Smooth muscle cell (in vitro differentiated cells): ENCODE results near the gene ADRB1. TPM values are rescaled to one million over a fixed set of nuclear protein-coding genes. Genes with fewer than 3 reads are reported as not detected.

ENCODE experiments used
- DNase-seq: peaks from one replicate; lab custom pipeline; 2025; ENCODE audit not compliant: unreplicated experiment; lab: John Stamatoyannopoulos, UW
- H2AFZ ChIP-seq: fragments of 200-600 bp; sonication (generic); 2 replicates; pipeline ENCODE4 v1.6.0; 2016; ENCODE audit warnings: antibody characterized with exemption, low read depth, mild to moderate bottlenecking
- H3F3A ChIP-seq: fragments of 200-600 bp; sonication (generic); 2 replicates; pipeline ENCODE4 v1.6.0; 2017; ENCODE audit warnings: antibody characterized with exemption, low read depth
- H3K27ac ChIP-seq: fragments of 200-600 bp; sonication (generic); 2 replicates; pipeline ENCODE4 v1.5.1; 2016; ENCODE audit warnings: low read depth, mild to moderate bottlenecking
- H3K27me3 ChIP-seq: fragments of 200-600 bp; sonication (generic); 2 replicates; pipeline ENCODE4 v1.6.1; 2016; ENCODE audit warnings: low read depth, mild to moderate bottlenecking
- H3K36me3 ChIP-seq: fragments of 200-600 bp; sonication (generic); 2 replicates; pipeline ENCODE4 v1.5.1; 2016; ENCODE audit warnings: low read depth
- H3K4me1 ChIP-seq: fragments of 200-600 bp; sonication (generic); 2 replicates; pipeline ENCODE4 v1.5.1; 2016; ENCODE audit warnings: low read depth
- H3K4me2 ChIP-seq: fragments of 200-600 bp; sonication (generic); 2 replicates; pipeline ENCODE4 v1.6.0; 2016; ENCODE audit warnings: mild to moderate bottlenecking
- H3K4me3 ChIP-seq: fragments of 200-600 bp; sonication (generic); 2 replicates; pipeline ENCODE4 v1.5.1; 2016; ENCODE audit warnings: mild to moderate bottlenecking
- H3K79me2 ChIP-seq: fragments of 200-600 bp; sonication (generic); 2 replicates; pipeline ENCODE4 v1.6.0; 2016; ENCODE audit warnings: low read depth, mild to moderate bottlenecking
- H3K9ac ChIP-seq: fragments of 200-600 bp; sonication (generic); 2 replicates; pipeline ENCODE4 v1.6.0; 2016; ENCODE audit warnings: low read depth
- H3K9me3 ChIP-seq: fragments of 200-600 bp; sonication (generic); replicated peaks from 2 replicates; pipeline ENCODE4 v1.5.1; 2016; ENCODE audit warnings: low read depth
- H4K20me1 ChIP-seq: fragments of 200-600 bp; sonication (generic); 2 replicates; pipeline ENCODE4 v1.6.0; 2016; ENCODE audit warnings: low read depth
- CTCF ChIP-seq: fragments of 200-600 bp; sonication (generic); IDR thresholded peaks from 2 replicates; pipeline ENCODE4 v1.5.1; 2017; ENCODE audit warnings: borderline replicate concordance, mild to moderate bottlenecking, antibody characterized with exemption; ENCODE audit not compliant: insufficient read depth, poor library complexity, severe bottlenecking
- WGBS: methylation state at CpG from one replicate; pipeline ENCODE4 v1.1.7; 2016; ENCODE audit warnings: low lambda C conversion rate; 5-methylcytosine and 5-hydroxymethylcytosine counted together
- polyA plus RNA-seq: library from polyadenylated mRNA; unstranded; fragments of >200 nt; fragmentation: Nextera tagmentation; extraction: Ambion mirVana; gene quantifications from 2 replicates; pipeline ENCODE4 v1.2.1, GENCODE V29; 2016
- total RNA-seq: library from RNA; depleted of rRNA; stranded (reverse); fragments of >200 nt; gene quantifications from 2 replicates; pipeline ENCODE4 v1.2.3, GENCODE V29; 2014

ADRB1 gene
- total and polyA plus RNA-seq, 2 experiments from 2014 or later, result not detected

- Histone ChIP-seq H3K27ac (no peak overlapping the region), H3K4me3 (no peak overlapping the region), H3K4me2 (no peak overlapping the region), H4K20me1 (no peaks in the 10 kb centered on the region), H3K9me3 (no peaks in the 10 kb centered on the region), H3K27me3 (peaks cover 7% of the 10 kb centered on the region), H3F3A (no peaks in the 10 kb centered on the region), H3K79me2 (no peaks in the 10 kb centered on the region), H2AFZ (no peak overlapping the region), H3K36me3 (no peaks in the 10 kb centered on the region), H3K4me1 (peaks cover 4% of the 10 kb centered on the region), H3K9ac (no peak overlapping the region)
- 64% methylated on average over 6 of the region's 6 CpGs for WGBS
- TF ChIP-seq CTCF, result no peak
- no peak for DNase-seq
Measured at GRCh38 chr10:114031073-114031972, 12.3 kb upstream of the ADRB1 start.

GRCh38 chr10:114033566-114033965, 10.1 kb upstream of the ADRB1 start:
- TF ChIP-seq CTCF, result no peak
- no peaks in the 10 kb centered on the region for H3K36me3 ChIP-seq
- H3F3A ChIP-seq, result no peaks in the 10 kb centered on the region
- peaks cover 20% of the 10 kb centered on the region for H3K27me3 ChIP-seq
- no peak overlapping the region for H3K4me2 ChIP-seq
- no peak overlapping the region for H3K9ac ChIP-seq
- WGBS, result 46% methylated on average over 3 of the region's 3 CpGs
- no peaks in the 10 kb centered on the region for H3K9me3 ChIP-seq
- no peak overlapping the region for H3K27ac ChIP-seq
- H3K4me3 ChIP-seq, result no peak overlapping the region
- H4K20me1 ChIP-seq, result no peaks in the 10 kb centered on the region
- no peak overlapping the region for H2AFZ ChIP-seq
- DNase-seq, result no peak
- no peaks in the 10 kb centered on the region for H3K4me1 ChIP-seq
- no peaks in the 10 kb centered on the region for H3K79me2 ChIP-seq

GRCh38 chr10:114034923-114035645, 8.6 kb upstream of the ADRB1 start:
- WGBS, result 92% methylated on average over 12 of the region's 12 CpGs
- no peaks in the 10 kb centered on the region for H4K20me1 ChIP-seq
- no peak for DNase-seq
- no peak overlapping the region for H3K27ac ChIP-seq
- H2AFZ ChIP-seq, result no peak overlapping the region
- no peaks in the 10 kb centered on the region for H3F3A ChIP-seq
- H3K4me1 ChIP-seq, result no peaks in the 10 kb centered on the region
- no peaks in the 10 kb centered on the region for H3K9me3 ChIP-seq
- H3K4me2 ChIP-seq, result no peak overlapping the region
- no peak for TF ChIP-seq CTCF
- H3K27me3 ChIP-seq, result peaks cover 27% of the 10 kb centered on the region
- no peaks in the 10 kb centered on the region for H3K36me3 ChIP-seq
- H3K9ac ChIP-seq, result no peak overlapping the region
- H3K4me3 ChIP-seq, result no peak overlapping the region
- H3K79me2 ChIP-seq, result no peaks in the 10 kb centered on the region
